ENCODE data around the gene MAT2A.

DNA sequence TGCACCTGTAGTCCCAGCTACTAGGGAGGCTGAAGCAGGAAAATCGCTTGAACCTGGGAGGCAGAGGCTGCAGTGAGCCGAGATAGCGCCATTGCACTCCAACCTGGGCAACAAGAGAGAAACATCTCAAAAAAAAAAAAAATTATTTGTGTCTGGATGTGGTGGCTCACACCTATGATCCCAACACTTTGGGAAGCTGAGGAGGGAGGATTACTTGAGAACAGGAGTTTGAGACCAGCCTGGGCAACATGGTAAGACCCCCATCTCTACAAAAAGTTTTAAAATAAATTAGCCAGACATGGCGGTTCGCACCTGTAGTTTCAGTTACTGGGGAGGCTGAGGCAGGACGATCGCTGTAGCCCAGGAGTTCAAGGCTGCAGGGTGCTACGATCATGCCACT, 36.8 kb downstream of the MAT2A start:
- TF ChIP-seq, protein P1, sequence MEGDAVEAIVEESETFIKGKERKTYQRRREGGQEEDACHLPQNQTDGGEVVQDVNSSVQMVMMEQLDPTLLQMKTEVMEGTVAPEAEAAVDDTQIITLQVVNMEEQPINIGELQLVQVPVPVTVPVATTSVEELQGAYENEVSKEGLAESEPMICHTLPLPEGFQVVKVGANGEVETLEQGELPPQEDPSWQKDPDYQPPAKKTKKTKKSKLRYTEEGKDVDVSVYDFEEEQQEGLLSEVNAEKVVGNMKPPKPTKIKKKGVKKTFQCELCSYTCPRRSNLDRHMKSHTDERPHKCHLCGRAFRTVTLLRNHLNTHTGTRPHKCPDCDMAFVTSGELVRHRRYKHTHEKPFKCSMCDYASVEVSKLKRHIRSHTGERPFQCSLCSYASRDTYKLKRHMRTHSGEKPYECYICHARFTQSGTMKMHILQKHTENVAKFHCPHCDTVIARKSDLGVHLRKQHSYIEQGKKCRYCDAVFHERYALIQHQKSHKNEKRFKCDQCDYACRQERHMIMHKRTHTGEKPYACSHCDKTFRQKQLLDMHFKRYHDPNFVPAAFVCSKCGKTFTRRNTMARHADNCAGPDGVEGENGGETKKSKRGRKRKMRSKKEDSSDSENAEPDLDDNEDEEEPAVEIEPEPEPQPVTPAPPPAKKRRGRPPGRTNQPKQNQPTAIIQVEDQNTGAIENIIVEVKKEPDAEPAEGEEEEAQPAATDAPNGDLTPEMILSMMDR (IDR thresholded peaks at IDR 0.05) = no peak
- no peak for TF ChIP-seq POLR2A (IDR thresholded peaks at IDR 0.05)
